HG03060 (cell line): ENCODE measurements around the gene PTGES.
"Not testable (repeated sequence)": the region's sequence is repeated elsewhere in the genome, so short reads cannot be mapped to it uniquely, and the experiment has no call there.

Source experiments
- ATAC-seq: cut with Tn5 transposase; IDR thresholded peaks from one replicate; pipeline ENCODE4 v1.9.1; 2021; ENCODE audit warnings: low read depth, moderate number of reproducible peaks; ENCODE audit not compliant: unreplicated experiment

Gene PTGES

DNA sequence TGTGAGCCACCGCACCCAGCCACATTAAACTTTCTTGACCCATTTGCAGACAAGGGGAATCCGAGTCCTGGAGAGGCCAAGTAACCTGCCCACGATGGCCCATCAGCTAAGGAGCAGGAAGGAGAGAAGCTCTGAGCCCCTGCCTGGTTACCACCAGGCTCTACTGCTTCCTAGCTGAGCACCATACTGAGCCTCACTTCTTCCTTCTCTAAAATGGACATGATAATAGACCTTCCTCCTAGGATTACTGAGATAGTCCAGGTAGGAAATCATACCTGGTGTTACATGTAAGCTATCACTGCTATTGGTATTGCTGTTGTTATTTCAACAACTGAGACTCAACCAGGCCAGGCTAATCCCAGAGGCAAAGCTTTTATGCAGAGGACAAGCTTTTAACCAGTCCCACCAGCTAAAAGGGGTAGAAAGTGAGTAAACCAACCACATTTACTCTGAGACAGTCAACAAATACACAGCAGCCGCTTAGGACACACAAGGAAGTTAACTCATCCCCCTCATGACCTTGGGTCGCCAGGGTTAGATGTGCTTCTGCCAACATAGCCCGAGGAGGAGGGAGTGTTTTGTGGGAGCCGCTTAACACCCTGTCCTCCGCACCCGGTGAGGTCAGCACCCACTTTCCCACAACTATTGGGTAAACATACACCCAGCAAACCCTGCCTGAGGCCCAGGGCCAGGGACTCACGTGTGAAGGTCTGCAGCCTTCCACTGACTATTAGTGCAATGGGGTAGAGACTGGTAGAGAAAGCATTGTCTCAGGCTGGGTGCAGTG lies 20.6 kb upstream of the PTGES start:
- no peak for ATAC-seq

DNA sequence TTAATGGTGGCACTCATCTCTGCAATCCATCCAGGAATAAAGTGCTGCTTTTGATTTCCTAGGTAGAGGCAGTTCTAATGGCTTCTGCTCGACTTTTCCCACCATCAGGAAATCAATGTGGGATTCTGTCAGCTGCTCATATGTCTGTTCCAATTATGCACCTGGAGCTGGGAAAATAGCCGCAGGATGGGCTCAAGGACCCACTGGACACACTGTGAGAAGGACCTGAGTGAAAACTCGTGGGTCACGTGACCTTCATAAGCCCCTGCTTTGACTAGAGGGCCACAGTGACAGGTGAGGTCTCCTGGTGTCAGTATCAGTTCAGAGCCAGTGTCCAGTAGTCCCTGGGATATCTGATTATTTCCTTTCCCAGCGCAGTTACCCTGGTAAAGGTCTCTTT lies 17.9 kb upstream of the PTGES start:
- no peak for ATAC-seq

DNA sequence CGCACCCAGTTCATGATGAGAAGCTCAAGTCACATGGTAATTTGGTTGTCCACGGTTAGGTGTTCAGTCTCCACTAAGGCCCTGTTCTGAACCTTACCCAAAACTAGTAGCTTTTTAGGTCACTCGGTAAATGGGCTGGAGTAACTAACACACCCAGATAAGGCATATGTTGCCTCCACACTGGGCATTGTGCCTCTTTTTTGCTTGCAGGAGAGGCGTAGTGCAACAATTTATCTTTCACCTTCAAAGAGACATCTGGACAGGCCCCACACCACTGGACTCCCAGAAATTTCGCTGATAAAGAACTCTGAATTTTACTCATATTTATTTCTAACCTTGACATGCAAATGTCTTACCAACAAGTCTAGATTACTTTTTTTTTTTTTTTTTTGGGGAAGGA lies 16.8 kb upstream of the PTGES start:
- no peak for ATAC-seq

DNA sequence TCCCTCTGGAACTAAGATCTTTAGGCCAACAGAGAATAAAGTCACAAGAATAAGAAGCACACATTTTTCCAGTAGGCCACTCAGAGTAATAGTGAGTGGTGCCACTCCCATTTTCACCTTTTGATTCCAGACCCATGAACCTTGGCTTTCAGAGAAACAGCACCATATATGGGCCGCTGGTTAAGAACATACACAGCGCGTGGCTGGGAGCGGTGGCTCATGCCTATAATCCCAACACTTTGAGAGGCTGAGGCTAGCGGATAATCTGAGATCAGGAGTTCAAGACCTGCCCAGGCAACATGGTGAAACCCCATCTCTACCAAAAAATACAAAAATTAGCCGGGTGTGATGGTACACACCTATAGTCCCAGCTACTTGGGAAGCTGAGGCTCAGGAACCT lies 15.6 kb upstream of the PTGES start:
- no peak for ATAC-seq

DNA sequence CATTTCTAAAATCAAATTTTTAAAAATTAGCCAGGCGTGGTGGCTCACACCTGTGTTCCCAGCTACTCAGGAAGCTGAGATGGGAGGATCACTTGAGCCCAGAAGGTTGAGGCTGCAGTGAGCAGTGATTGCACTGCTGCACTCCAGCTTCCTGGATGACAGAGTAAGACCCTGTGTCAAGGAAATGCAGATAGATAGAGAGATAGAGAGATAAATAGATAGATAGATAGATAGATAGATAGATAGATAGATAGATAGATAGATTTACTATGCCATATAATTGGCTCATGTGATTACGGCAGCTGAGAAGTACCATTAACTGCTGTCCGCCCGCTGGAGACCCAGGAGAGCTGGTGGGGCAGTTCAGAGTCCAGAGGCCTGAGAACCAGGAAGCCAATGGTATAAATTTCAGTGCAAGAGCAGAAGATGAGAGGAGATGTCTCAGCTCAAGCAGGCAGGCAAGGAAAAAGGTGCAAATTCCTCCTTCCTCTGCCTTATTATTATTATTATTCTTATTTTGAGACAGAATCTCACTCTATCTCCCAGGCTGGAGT lies 13.0 kb upstream of the PTGES start:
- no peak for ATAC-seq

DNA sequence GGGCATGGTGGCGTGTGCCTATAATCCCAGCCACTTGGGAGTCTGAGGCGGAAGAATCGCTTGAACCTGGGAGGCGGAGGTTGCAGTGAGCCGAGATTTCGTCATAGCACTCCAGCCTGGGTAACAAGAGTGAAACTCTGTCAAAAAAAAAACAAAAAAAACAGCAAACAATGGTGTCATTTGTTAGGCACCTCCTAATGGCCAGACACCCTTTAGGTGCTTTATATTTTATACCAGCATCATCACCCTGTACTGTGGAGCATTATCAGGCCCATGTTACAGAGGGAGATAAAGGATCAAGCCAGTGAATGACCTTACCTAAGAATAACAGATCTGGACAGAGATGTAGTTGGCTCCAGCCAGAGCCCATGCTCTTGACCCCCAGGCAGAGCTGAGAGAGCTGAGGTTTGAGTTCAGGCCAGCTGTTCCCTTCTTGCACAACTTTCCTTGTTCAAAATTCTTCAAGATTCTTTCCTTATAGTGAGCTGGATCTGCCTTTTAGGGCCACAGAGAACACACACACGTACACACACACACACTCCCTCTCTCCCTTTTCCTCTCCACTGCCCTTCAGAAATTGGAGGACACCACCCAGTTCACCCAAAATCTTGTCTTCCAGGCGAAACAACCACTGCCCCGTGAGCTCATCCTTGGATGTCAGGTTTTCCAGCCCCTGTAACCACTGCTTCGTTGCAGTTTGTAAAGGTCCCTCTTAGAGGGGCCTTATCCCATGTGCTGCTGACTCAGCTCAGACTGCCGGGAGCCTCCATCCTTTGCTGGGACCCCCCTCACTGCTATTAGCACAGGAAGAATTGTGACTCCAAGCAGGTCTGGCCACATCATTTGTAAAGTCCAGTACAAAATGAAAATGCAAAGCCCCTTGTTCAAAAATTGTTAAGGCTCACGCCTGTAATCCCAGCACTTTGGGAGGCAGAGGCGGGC lies 10.4 kb upstream of the PTGES start:
- ATAC-seq = no peak

DNA sequence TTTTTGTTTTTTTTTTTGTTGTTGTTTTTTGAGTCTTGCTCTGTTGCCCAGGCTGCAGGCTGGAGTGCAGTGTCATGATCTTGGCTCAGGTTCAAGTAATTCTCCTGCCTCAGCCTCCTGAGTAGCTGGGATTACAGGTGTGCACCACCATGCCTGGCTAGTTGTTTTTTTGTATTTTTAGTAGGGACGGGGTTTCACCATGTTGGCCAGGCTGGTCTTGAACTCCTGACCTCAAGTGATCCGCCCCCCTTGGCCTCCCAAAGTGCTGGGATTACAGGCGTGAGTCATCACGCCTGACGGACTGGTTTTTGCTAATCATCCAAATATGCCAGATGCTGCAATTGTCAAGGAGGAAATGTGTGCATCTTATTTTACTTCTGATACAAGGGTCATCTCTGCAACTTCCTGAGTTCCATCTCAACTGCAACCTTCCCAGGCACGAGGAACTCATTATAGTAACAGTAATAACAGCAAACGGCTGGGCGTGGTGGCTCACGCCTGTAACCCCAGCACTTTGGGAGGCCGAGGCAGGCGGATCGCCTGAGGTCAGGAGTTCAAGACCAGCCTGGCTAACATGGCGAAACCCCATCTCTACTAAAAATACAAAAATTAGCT lies 9.6 kb upstream of the PTGES start:
- ATAC-seq = not testable (repeated sequence)

DNA sequence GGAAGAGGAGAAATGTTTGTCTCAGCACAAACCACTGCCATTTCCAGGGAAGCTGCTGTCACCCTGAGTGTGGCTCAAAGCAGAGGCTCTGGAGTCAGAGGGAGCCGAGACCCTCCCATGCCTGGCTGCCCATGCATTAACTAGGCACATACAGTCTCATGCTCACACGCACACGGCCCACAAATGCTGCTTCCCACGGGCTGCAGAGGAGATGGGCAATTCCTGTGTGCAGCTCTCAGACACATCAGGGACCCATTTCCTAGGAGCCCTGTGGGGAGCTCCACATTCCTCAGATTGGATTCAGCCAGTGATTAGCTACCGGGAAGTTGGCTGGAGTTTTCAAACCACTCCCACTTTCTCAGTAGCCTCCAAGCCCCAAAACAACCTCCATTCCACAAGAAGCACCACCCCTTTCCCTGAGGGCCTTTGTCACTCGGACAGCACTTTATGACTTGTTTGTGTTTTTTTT lies 9.1 kb upstream of the PTGES start:
- ATAC-seq = no peak

DNA sequence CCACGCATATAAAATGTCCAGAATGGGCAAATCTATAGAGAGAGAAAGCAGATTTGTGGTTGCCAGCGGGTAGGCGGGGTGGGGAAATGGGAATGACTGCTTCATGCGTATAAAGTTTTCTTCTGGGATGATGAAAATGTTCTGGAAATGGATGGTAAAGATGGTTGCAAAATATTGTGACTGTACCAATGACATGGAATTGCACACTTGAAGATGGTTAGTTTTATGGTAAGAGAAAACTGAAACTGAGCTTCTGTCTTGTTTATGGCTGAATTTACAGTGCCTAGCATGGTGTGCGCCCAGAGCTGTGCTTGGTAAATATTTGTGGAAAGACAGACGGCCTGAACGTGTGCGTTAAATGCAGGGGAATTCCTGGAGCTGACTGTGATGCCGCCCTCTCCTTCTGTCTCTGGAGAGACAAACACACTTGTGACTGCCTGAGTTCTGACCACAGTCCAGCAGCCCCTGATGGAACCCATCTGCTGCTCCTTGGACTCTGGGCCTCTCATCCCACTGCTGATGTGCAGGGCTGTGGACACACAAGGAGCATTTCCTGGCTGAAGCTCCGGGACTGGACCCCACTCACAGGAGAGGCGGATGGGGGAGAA lies 8.6 kb upstream of the PTGES start:
- ATAC-seq = no peak

DNA sequence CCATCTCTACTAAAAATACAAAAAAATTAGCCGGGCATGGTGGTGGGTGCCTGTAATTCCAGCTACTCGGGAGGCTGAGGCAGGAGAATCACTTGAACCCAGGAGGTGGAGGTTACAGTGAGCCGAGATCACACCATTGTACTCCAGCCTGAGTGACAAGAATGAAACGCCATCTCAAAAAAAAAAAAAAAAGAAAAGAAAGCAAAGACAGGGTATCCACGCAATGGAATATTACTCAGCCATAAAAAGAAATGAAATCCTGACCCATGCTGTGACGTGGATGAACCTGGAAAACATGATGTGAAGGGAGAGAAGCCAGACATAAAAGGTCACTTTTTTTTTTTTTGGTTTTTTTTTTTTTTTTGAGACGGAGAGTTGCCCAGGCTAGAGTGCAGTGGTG lies 7.9 kb upstream of the PTGES start:
- ATAC-seq = not testable (repeated sequence)

DNA sequence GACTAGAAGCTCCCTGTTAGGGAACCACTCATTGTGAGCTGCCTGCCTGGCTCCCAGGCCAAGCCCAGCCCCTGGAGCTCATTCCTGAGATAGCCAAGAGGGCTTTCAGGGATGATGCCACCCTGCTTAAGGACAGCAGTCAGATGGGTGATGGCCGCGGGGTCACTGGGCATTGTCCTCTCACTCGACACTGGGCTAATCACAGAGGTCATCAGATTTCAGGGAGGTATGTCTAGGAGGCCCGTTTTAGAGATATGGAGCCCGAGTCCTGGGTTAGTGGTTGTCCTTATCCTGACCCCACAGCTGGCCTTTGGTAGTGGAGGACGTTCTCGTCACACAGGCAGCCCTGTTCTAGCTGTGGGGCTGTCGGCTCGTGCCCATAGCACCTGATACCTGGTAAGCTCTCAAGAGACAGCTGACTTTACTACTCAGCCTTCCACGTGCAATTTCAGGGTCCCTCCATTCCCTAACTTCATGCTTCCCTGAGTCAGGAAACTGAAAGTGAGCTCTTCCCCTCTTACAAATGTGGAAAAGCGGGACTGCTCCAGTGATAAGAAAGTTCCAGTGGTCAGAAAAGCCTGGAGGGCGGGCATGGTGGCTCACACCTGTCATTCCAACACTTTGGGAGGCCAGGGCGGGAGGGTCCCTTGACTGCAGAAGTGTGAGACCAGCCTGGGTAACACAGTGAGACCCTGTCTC lies 7.1 kb upstream of the PTGES start:
- ATAC-seq = no peak

DNA sequence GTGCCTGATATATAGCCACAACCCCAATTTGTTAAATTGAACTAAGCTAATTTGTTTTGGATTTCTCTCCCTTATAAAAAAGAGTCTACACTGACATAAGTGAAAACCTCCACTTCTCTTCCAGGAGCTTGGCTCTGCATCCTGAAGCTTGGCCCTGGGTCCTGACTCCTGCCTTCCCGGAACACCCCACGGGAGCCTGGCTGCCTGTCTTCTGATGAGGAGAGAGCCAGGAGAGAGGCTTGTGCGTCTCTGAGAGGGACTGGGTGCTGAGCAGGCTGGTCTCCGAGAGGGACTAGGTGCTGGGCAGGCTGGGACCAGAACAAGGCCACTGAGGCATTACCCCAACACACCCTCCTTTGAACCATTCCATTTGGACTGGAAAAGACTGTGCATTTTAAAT lies 6.5 kb upstream of the PTGES start:
- ATAC-seq = no peak

DNA sequence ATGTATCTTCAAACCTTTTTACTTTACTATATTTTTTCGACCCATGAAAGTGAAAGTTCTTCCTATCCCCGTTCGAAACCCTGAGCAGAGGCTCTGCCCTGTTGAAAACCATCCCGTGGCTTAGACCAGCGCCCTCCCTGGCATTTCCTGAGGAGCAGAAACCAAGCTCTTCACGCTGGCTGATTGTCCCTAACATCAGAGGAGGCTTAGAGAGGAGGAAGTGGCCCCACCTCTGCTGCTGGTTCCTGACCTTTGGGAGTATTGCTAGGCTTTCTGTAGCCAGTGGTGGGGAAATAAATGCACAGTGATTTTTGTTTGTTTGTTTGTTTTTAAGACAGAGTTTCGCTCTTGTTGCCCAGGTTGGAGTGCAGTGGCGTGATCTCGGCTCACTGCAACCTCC lies 4.2 kb upstream of the PTGES start:
- no peak for ATAC-seq

DNA sequence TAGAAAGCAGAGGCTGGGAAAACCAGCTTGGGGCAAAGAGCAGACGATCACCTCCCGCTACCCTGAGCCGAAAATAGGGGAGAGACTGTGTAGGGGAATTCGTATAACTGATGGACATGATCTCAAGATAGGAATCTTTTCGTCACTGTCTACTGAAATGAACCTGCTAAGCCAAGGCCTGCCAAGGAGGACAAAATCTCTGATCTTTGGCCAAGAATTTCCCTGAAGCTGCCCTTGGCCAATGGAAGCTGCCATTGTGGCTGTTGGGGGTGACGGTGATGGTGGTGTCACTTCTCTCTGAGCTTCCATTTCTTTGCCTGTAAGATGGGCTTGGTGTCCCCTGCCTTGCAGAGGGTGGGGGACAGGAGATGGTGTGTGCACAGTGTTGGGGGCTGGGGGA lies 3.3 kb upstream of the PTGES start:
- no peak for ATAC-seq

DNA sequence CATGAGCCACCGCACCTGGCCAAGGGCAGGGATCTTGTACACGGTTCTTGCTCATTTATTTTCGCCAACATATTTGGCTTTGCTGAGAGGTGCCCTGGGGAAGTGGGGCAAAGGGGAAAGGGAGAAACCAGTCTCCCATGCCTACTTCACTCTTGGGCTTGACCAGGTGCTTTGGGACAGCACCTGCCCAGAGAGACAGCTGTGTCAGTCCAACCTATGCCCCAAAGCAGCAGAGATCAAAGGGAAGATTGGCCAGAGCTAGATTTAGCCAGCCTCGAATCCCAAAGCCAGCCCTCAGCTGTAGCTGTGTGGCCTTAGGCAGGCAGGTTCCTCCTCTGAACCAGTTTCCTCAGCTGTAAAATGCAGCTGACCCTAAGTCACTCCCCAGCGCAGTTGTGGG lies 2.3 kb upstream of the PTGES start:
- ATAC-seq = no peak

DNA sequence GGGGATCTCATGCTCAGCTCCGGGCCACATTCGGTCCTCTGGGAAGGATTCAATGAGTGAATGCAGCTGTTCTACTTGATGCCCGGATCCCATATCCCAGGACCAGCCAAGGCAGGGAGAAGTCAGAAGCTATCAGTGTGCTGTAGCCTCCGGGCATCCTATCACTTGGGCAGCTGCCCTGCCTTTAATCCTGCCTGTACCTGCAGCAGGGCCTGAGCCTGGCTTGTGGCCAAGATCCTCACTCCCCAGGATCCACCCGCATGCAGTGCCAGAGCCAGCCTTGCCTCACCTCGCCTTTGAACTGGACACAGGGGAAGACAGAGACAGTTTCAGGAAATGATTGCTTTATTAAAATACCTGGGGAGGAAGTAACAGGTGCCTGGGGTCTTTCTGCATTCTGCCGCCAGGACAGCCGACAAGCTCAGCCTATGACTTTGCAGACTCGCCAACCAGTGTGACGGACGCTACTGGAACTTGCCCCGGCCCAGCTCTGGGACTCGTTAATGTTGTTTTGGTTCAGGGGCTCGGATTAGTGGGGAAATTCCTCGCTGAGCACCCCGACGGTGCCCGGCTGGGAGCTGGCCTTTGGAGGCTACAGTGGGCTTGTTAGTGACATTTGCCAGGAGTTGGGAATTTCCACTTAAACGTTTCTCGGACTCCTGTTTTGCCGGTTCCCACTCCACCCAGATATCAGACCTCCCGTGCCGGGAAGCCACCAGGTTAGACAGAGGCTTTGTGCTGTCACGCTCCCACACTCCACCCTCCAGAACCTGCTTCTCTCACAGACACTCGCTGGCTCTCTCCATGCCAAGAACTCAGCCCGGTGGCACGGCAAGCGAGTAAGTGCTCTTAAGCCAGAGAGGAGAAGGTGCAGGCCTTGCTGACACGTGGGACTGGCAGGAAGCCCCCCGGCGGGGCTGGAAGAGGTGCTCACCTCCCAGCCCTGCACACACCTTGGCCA lies 721 bp downstream of the PTGES start:
- no peak for ATAC-seq

DNA sequence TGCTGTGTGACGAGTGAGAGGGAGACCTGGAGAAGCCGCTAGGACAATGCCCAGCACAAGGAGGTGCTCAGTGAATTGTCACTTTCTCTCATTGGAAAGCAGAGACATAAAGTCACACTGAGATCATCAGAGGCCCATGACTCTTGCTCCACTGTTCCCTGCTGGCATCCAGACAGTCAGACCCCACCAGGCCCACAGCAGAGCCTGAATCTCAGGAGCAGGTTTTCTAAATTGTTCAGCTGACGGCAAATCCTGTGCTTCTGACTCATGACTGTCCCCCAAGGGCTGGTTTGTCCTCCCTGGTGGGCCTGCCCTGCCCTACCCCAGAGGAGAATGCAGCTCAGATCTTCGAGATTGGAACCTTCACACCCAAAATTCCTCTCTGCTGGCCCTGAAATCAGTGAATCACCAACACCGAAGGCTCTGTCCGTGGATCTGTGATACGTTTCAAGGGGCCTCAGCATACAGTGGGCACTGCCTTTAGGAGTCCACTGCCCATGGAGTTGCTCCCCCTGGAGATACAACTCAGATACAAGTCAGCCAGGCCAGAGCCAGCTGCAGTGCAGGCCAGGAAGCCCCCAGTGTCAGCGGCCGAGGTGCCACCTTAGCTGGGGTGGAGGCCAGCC lies 2.7 kb downstream of the PTGES start:
- no peak for ATAC-seq

DNA sequence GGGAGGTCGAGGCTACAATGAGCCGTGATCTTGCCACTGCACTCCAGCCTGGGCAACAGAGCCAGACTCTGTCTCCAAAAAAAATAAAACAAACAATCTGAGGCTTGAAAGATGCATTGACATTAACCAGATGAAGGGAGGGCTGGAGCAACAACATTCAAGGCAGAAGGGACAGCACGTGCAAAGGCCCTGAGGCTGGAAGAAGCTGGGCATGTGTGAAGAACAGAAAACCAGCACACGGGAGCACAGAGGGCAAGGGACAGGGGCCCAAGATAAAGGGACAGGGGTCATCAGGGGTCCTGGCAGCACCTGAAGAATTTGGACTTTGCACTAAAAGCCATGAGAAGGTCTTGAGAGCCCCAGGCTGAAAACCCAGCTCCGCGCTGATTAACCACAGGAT lies 3.3 kb downstream of the PTGES start:
- ATAC-seq = no peak
